HG03571 (cell line): ENCODE results near the gene PEX26.

Experiments used
- ATAC-seq: cut with Tn5 transposase; IDR thresholded peaks from one replicate; pipeline ENCODE4 v1.9.1; 2021; ENCODE audit not compliant: unreplicated experiment

Gene PEX26

GRCh38 chr22:18154821-18155390 lies 77.1 kb downstream of the PEX26 start:
- no peak for ATAC-seq
